AG08395 (cell line): ENCODE results near the gene FGF22.
"Not testable (repeated sequence)": the region's sequence is repeated elsewhere in the genome, so short reads cannot be mapped to it uniquely, and the experiment has no call there.

ENCODE experiments used
- DNase-seq: peaks from one replicate; pipeline ENCODE4 v3.0.0; 2012; ENCODE audit warnings: mixed read lengths, low spot score

Gene FGF22

DNA sequence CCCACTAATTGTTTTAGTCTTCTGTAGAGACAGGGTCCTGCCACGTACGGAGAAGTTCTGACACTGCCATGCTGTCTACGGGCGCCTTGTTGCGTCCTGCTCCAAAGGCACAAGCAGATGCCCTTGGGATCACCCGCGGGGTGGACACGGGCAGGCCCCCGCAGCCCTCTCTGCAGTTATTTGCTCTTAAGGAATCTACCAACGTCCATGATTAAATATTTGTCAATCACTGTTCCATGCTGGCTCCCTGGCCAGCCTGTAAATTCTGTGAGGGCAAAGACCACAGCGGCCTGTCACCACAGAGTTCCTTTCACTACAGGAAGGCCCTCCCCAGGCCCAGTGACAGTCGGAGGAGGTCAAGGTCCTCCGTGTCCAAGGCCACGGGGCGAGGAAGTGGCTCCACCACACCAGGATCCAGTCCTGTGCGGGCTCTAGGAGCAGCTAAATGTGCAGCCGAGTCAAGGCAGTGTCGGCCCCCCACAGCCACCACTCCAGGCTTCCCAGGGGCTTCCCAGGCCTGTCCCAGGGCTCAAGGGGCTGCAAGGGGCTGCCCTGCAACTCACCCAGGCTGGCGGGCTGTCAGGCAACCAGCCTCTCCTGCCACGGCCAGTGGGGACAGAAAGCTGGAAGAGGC lies 21.2 kb downstream of the FGF22 start:
- no peak for DNase-seq

DNA sequence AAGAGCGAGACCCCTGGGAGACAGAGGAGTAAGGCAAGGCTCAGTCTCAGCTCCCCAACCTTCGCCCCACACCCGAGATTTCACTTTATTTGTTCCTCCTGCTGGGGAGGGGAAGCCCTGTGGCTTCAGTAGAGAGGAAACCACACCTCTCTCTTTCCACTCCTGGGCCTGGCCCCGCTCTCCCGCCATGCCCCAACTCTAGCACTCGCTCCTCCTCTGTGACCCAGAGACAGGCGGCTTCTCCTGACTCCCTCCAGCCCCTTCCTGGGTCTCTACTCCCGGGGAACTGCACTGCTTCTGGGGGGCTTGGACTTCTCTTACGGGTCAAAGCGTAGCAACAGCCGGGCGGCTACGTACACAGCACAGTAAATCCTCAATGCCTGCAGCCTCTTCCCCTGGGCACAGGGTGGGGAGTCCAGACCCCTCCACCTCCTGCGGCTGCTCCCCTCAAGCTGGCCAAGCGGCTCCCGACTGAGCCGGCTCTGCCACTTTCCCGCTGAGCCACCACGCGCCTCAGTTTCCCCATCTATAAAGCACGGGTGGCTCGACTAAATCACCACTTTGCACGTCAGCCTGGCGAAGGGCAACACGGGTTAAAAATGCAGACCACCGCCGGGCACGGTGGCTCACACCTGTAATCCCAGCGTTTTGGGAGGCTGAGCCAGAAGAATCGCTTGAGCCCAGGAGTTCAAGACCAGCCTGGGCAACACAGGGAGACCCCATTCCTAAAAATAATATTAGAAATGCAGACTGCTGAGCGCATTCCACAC lies 21.9 kb downstream of the FGF22 start:
- peak; percentile 46 for DNase-seq

DNA sequence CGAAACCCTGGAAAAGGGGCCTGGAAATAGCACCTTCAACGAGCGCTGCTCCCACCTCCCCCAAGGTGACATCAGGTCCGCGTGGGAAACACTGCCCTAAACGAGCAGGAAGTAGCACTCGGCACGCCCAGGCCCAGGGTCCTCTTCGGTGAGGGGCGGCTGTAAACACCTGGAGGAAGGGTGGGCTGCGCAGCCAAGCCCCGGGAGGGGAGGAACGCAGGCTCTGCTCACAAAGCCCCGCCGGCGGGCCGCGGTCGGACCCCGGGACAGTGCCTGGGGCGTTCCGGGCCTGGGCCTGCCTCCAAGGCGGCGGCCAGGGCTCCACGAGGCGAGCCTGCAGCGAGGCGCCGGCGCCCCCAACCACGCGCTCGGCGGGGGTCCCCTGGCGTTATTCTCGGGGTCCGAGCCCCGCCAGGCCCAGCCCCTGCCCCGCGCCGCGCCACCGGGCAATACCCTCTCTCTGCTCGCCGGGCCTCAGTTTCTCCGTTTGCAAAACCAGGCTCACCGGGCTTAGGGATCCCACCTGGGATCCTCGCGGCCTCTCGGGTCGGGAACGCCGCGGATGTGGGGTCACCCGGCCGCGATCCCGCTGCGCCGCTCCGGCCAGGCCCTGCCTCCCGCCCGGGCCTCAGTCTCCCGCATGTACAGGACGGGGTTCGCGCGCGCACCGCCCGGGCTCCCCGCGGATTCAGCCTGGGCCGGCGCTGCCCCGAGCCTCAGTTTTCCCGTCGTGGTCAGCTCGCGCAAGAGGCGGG lies 22.7 kb downstream of the FGF22 start:
- DNase-seq: peak; percentile 32

- DNase-seq: peak; percentile 97
These were observed 23.4 kb downstream of the FGF22 start, which contains the start of gene RNF126 for GRCh38 chr19:662962-663681. RNF126 (minus strand) TSS chr19:663214; CDS start chr19:663121, 93 bp downstream.

DNA sequence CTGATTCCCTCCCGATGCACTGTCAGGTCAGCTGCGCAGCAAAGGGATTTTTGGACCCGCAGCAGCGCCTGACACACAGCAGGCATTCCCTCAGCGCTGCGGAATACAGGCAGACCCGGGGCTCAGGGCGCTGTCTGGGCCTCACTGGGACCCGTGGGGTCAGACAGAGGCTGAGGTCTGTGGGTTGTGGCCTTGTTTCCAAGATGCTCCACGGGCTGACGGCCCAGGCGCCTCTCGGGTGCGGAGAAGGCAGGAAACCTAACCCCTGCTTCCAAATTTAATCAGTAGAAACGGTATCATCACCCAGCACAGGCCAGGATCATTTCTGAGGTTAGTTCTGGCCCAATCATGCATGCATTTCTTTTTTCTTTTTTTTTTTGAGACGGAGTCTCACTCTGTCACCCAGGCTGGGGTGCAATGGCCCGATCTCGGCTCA lies 24.0 kb downstream of the FGF22 start:
- no peak for DNase-seq

DNA sequence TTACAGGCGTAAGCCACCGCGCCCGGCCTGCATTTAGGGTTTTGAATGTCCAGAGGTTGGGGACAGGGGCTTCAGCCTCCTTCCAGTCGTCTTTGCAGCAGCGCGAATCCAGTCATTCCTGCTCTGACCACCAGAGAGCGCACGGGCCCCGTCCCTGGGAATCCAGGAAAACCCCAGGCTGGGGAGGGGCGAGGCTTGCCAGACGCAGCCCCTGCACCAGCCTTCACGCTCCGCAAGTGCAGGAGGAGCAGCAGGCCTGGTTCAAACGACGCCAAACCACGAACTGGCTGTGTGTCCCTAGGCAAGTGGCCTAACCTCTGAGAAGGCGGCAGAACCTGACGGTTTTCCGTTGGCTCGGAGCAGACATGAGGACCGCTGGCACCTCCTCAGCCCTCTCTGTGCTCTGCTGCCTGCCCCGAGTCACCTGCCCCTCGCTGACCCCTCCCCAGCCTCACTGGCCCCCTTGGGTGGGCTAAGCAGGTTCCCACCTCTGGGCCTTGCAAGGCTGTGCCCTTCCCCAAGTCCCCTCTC lies 25.3 kb downstream of the FGF22 start:
- peak; percentile 85 for DNase-seq

GRCh38 chr19:666985-667573 lies 27.4 kb downstream of the FGF22 start:
- not testable (repeated sequence) for DNase-seq

GRCh38 chr19:668675-669434 lies 29.2 kb downstream of the FGF22 start:
- DNase-seq: not testable (repeated sequence)

DNA sequence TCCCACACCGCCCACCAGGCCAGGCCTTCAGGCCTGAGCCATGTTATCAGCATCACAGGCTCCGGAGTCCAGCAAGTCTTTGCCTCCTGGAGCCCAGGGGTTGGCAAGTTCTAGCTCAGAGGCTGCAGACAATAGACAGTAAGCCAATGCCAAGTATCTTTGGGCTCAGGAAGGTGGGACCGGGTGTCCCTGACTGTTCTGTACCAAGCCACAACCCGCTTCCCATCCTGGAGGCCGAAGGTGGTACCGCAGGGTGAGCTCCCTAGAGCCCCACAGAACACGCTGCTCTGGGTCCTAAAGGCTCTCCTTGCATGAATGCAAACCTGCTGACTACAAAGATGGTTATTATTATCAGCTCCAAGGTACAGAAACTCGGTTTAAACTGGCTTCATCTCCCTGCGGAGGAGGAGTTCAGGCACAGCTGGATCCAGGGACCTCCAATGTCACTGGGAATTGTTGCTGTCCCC lies 31.0 kb downstream of the FGF22 start:
- DNase-seq: no peak

- DNase-seq: no peak
These were observed 34.8 kb downstream of the FGF22 start for GRCh38 chr19:674282-675151.

DNA sequence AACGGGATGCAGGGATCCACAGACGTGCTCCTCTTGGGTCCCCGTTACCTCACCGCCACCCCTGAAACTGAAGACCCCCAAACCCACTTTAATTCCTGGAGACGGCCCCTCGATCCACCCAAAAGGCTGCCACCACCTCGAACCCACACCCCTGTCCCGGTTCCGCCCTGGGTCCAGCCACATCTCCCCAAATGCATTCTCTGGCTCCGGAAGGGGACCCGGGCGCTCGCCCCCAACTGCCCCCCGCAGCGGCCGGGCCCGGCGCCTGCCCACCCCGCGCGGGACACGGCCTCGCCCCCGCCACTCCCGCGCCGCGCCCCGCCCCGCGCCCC lies 36.3 kb downstream of the FGF22 start:
- no peak for DNase-seq

- DNase-seq: peak; percentile 35
These were observed 36.8 kb downstream of the FGF22 start, which contains the start of gene FSTL3 for GRCh38 chr19:676339-677105. FSTL3 (plus strand) TSS chr19:676392; CDS start chr19:676424, 32 bp downstream.

GRCh38 chr19:677201-677600 lies 37.5 kb downstream of the FGF22 start:
- peak; percentile 86 for DNase-seq

GRCh38 chr19:677601-678436 lies 38.1 kb downstream of the FGF22 start:
- no peak for DNase-seq

DNA sequence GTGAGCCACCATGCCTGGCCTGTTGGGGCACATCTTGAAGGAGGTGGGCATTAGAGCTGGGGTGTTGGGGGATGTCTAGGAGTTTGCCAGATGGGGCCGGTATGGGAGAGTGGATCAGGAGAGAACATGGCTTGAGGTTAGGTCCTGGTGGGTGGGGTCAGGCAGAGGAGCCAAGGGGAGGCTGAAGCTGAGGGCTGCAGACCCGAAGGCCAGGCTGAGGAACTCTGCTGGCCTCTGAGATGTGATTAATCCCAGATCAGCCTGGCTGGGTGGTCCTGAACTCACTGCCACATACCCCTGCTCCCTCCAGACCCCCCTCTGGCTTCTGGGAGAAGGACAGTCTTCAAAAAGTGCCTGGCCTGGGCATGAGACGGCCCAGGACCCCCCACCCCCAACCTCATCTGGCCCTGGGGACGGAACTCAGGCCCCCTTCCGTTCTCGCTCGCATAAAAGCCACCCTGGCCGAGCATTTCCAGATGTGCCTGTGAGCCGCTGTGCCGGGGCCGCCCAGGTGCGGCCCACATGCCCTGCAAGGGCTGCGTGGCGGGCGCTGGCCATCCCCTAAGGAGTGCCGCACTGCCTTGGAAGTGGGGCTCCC lies 39.2 kb downstream of the FGF22 start:
- no peak for DNase-seq

GRCh38 chr19:679418-680286 lies 40.0 kb downstream of the FGF22 start:
- DNase-seq: peak; percentile 54
